Activated CD4-positive, CD25-positive, alpha-beta regulatory T cell treated with anti-CD3 and anti-CD28 coated beads, Interleukin-2, amount 50 U/mL, for 24 hours (primary cell): ENCODE results near the gene AUTS2.

ENCODE experiments used
- ATAC-seq, 2 donors: fragments of 150-1000 bp; cut with Tn5 transposase; one replicate each; pipeline ENCODE4 v1.10.0; 2021; ENCODE audit warnings: mild to moderate bottlenecking in 1 of 2, moderate library complexity in 1 of 2

Gene AUTS2

DNA sequence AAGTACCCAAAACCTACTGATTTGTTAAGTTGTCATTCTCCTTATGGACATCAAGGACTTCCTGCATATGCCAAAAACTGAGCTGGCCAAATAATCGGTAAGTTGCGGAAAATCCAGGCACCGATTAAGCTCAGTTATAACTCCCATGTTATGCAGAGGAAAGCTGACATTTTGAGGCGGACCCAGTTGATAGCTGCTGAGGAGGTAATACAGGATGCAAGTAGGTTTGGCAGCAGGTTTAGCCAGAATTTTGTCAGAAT is 808.6 kb downstream of the AUTS2 start:
- no peak for ATAC-seq

DNA sequence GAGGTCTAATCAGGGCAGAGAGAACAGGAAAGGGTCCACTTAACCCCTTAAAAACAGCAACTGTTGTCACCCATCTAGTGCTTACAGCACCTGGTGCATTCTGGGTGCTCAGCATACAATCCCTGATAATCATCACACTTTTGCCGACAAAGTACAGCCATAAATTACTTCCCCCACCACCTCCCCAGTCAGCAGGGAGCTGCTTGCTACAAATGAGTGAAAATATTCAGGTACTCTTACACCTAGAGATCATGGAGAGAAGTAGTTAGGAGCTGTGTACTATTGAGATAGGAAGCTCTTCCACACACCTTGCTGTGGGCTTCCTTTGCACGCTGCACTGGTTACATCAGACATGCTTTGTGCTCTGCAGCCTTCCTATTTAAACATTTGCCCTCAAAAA is 810.2 kb downstream of the AUTS2 start:
- ATAC-seq: no peak

- no peak for ATAC-seq
Observed at GRCh38 chr7:70408891-70409290, 810.6 kb downstream of the AUTS2 start.

DNA sequence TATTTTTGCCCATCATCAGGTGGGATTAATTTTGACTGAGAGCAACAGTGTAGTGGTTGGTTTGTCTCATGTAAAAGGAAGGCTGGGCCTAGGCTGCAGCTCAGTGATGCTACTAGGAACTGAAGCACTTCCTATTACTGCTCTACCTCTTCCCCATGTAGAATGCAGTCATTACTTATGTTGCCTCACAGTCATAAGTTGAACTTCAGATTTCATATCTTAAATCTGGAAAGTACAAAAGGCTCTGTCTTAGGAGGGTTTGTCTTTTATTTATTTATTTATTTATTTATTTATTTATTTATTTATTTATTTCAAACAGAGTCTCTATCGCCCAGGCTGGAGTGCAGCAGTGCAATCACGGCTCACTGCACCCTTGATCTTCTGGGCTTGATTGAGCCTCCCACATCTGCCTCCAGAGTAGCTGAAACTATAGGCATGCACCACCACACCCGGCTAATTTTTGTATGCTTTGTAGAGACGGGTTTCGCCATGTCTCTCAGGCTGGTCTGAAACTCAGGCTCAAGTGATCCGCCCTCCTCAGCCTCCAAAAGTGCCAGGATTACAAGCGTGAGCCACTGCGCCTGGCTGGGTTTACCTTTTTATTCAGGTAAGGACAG is 812.0 kb downstream of the AUTS2 start:
- no peak for ATAC-seq

- no peak for ATAC-seq
Observed at GRCh38 chr7:70414368-70414767, 816.1 kb downstream of the AUTS2 start.

- ATAC-seq: no peak
Observed at GRCh38 chr7:70415179-70415972, 817.1 kb downstream of the AUTS2 start.

GRCh38 chr7:70416347-70416985 is 818.2 kb downstream of the AUTS2 start:
- no peak for ATAC-seq

GRCh38 chr7:70416986-70417655 is 818.8 kb downstream of the AUTS2 start:
- ATAC-seq: no peak

DNA sequence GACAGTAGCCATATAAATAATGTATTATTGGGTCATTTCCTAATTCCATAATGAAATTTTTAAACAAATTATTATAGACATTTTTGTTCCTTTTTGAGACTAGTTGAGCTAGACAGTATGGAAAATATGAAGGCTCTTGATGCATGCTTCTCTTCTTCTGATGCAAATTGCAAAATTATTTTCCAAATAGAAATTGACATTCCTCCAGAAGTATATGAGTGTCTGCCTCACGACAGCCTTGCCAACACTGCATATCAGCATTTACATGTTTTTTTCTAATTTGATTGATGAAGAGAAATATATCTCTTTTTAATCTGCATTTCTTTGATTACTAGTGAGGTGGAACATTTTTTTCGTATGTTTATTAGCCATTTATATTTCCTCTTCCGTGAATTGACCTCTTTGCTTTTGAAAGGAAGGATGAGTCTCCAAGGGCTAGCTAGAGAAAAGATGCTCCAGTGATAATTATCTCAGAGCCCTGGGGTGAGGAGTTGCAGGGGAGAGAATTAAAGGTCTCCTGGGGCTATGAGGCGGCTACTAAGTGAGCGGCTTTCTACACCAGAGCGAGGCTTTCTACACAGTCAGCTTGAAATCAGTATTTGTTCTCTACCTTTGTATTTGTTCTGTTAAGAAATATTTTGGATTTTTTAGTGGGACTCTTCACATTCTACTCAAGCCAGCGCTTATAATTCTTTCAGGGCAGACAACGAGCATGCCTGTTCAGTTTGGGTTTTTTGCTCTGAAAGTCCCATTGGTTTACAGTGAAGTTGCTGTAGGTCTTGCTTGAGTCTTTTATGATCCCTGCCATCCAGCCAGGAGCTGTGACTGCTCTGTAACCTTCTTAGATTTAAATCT is 821.5 kb downstream of the AUTS2 start:
- ATAC-seq: no peak

GRCh38 chr7:70420381-70420662 is 822.0 kb downstream of the AUTS2 start:
- no peak for ATAC-seq

GRCh38 chr7:70421319-70421718 is 823.0 kb downstream of the AUTS2 start:
- no peak for ATAC-seq

DNA sequence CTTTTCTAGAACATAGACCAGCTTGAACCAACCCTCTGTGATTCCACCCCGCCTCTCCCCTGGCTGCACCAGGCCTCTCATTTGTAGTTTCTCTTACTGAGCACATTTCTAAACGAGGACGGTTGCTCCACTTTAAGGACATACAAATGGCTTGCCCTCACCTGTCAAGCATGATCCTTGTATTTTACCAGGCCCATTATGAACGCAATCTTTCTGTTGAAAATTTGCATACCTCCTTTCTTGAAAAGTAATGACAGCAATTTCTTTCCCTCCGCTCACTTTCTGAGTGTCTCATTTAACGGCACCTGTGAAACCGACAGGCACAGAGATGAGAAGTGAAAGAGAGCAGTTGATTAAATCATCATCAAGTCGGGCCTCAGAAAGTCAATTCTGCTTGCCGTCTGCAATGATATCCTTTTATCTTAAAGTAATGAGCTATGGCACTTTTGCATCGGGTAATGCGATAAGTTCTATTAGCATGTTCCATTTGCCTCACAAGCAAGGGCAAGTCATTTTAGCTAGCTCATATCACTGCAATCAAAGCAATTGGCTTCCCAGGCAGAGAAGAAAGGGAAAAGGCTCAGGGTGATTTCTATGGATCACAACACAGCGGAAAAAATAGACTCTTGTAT is 828.1 kb downstream of the AUTS2 start:
- ATAC-seq: no peak

DNA sequence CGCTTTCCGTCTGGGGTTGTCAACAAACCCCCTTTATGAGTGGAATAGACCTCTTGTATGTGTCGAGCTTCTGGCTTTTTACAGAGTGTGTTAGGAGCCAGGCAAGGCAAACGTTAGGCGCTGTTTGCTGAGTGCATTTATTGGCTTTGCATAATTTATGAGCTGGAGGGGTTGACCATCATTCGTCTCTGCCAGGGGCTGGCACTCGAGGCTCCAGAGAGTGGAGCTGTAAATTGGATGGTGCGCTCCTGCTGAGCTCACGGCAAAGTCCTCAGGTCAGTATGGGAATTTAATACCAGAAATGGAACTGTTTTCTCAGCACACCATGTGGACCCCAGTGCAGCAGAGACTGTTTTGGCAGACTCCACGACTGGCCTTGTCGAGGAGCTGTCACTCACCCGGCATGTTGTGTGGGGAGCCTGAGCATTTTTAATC is 834.3 kb downstream of the AUTS2 start:
- no peak for ATAC-seq

GRCh38 chr7:70434376-70434775 is 836.1 kb downstream of the AUTS2 start:
- ATAC-seq: no peak

DNA sequence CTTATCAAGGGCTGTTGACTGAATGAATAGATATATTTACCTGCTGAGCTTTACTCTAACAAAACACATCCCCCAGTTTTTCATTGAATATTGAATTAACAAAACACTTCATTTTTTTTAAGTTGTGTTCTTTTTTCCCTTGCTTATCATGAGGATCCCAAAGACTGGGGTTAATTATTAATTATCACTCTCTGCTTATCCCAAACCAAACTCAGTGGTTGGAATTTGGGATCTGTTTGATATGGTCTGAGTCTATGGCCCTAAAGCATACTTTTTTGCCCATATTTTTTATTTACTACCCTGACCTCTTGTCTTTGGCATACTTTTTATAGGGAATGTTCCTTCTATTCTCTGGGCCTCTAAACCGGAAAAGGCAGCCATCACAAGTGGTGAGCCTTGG is 836.5 kb downstream of the AUTS2 start:
- ATAC-seq: no peak

DNA sequence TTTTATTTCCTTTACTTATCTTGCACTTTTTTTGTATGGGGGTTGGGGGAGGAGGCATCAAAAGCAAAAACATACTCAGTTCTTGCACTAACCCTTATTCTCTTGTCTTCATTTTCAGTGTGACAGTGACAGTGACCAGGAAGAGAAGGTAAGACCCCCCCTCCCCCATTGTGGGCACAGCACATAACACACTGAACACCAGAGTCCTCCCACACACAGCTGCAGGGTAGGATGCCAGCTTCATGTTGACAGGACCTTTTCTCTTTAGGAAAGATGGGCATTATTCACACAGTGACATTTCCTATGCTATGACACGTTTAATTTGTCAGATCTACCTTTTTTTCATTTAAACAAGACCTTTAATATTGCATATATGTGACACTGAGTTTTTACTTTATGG is 837.4 kb downstream of the AUTS2 start:
- ATAC-seq: no peak

GRCh38 chr7:70436790-70437350 is 838.6 kb downstream of the AUTS2 start:
- no peak for ATAC-seq

- no peak for ATAC-seq
Observed at GRCh38 chr7:70439651-70440050, 841.4 kb downstream of the AUTS2 start.

DNA sequence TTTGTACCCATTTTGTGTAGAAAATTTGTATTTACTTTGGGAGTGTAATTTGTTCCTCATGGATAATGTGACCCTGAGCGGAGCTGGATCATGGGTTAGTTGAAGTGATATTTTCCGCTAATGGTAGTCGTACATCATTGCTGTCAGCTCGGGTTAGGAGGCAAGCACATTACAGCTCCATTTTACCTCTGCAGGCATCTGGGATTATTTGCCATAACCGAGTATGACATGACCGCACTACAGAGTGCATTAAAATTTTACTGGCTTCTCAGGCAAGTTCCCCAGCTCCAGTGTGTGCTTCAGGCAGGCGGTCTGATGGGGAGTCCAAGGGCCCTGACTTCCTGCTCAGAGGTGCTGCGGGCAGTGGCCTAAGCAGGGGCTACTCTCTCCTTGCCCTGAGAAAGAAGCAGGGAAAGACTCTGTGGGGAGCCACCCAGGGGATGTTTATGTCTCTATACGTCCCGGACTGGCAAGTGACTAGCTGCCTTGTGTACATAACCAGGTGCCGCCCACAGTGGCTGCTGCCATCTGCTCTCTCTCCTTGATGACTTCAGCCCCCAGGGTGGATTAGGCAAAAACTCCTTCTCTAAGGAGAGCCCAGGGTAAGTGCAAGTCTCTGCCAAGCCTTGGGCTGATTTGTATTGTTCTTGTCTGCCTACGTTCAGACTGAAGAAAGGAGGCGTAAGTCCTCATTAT is 848.3 kb downstream of the AUTS2 start:
- ATAC-seq: no peak

- ATAC-seq: no peak
Observed at GRCh38 chr7:70448312-70448906, 850.1 kb downstream of the AUTS2 start.

- no peak for ATAC-seq
Observed at GRCh38 chr7:70450731-70451130, 852.5 kb downstream of the AUTS2 start.
